HG03139 (cell line): Measurements from ENCODE around the gene FAIM.
"Not testable (repeated sequence)": the region's sequence is repeated elsewhere in the genome, so short reads cannot be mapped to it uniquely, and the experiment has no call there.

Source experiments
- ATAC-seq: cut with Tn5 transposase; IDR thresholded peaks from one replicate; pipeline ENCODE4 v1.9.1; 2021; ENCODE audit not compliant: unreplicated experiment

Gene FAIM, protein sequence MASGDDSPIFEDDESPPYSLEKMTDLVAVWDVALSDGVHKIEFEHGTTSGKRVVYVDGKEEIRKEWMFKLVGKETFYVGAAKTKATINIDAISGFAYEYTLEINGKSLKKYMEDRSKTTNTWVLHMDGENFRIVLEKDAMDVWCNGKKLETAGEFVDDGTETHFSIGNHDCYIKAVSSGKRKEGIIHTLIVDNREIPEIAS

DNA sequence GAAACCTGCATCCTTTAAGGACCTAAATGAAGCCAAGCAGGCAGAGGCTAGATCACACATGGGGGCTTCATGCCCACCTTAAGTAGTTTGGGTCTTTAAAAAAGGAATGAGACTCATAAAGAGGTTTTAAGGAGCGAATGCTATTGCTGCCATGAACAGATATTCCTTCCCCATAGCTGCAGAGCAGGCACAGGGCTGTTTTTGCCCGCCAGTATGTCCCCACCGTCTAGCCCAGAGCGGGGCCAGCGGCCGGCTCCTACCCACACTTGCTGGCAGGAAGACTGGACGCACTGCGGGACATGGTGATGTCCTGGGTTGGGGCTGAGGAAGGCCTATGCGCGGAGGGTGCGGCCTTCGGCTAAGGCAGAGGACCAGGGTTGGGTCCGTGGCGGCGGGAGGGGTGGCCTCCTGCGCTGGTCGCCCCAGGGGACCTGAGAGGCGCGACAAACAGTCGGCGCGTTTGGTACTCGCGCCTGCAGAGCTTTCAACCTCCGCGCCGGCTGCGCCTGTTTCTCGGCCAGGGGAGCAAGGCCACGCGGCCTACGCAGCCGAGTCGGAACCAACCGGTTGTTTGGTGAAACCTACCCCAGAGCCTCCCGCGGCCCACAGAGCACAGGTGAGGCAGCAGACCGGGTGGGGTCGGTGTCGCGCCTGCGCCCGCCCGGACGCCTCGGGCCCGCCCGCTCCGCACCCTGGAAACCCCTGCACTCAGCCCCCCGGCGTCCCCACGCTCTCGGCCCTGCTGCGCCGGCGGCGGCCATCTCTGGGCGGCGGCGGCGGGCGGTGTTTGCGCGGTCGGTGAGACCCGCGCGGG is at the start of gene FAIM:
TSS of gene FAIM (plus strand) at position 450 of the 814 bp plus-strand sequence. CDS start 10,956 bp downstream, outside the sequence.
- peak; percentile 64 for ATAC-seq

DNA sequence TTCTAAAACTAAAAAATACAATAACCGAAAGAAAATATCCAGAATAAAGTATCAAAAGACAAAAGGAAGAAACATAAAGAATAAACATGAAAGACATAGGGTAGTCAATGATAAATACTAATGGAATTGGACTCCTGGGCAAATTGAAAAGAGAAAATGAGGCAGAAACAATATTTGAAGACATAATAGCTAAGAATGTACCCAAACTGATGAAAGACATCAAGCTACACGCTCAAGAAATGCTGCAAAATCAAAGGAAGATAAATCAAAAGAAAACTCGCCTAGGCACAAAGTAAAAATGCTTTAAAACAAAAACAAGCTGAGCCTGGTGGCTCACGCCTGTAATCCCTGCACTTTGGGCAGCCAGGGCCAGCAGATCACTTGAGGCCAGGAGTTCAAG is 49.4 kb upstream of the FAIM start:
- no peak for ATAC-seq

DNA sequence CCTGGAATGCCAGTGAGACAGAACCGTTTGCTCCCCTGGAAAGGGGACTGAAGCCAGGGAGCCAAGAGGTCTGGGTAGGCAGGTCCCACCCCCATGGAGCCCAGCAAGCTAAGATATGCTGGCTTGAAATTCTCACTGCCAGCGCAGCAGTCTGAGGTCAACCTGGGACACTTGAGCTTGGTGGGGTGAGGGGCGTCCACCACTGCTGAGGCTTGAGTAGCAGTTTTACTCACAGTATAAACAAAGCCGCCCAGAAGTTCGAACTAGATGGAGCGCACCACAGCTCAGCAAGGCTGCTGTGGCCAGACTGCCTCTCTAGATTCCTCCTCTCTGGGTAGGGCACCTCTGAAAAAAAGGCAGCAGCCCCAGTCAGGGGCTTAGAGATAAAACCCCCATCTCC is 48.1 kb upstream of the FAIM start:
- no peak for ATAC-seq

DNA sequence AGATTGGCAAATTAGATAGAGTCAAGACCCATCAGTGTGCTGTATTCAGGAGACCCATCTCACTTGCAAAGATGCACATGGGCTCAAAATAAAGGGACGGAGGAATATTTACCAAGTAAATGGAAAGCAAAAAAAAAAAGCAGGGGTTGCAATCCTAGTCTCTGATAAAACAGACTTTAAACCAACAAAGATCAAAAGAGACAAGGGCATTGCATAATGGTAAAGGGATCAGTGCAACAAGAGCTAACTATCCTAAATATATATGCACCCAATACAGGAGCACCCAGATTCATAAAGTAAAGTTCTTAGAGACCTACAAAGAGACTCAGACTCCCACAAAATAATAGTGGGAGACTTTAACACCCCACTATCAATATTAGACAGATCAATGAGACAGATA is 45.7 kb upstream of the FAIM start:
- ATAC-seq, result not testable (repeated sequence)

DNA sequence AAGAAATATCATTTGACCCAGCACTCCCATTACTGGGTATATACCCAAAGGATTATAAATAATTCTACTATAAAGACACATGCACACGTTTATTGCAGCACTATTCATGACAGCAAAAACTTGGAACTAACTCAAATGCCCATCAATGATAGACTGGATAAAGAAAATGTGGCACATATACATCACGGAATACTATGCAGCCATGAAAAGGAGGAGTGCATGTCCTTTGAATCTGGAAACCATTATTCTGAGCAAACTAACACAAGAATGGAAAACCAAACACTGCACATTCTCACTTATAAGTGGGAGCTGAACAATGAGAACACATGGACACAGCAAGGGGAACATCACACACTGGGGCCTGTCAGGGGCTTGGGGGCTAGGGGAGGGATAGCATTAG is 42.3 kb upstream of the FAIM start:
- not testable (repeated sequence) for ATAC-seq

DNA sequence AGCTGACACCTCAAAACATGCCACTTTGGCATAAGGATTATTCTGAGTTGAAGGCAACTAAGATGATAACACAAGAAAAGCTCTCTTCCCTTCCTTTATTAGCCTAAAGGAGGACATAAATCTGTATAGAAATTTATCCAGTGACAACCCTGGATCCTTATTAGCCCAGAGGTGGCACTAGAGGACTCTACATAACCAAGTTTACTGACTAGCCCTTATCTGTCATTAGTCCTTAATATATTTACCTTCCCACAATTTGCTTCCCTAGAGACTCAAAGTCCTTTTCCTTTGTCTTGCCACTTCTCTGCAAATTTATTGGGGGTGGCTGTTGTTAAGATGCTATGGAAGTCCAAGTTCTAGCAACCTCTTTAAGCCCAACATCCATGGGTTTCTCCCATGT is 41.2 kb upstream of the FAIM start:
- no peak for ATAC-seq

DNA sequence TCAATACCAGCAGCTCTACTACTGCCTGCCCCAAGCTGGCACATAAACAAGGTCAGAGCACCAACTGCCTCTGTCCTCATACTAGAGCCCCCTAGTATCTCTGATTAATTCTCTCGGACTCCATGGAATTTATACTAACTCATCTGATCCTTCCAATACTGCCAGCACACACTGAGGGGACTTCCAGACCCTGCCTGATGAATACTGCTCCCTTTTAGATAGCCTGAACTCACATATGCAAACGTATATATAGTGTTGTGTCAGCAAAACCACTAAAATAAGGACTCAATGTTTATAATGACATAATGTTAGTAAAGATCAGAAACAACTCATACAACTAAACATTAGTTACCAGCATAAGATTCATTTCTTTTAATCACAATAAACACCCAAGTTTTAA is 39.5 kb upstream of the FAIM start:
- ATAC-seq, result no peak

DNA sequence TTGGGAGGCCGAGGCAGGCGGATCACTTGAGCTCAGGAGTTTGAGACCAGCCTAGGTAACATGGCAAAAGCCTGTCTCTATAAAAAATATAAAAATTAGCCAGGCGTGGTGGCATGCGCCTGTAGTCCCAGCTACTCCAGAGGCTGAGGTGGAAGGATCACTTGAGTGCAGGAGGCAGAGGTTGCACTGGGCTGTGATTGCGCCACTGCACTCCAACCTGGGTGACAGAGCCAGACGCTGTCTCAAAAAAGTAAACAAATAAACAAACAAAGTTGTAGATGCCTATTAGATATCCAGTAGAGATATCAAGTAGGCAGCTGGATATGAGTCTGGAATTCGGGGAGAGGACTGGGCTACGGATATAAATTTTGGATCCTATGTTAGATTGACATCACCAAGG is 38.9 kb upstream of the FAIM start:
- not testable (repeated sequence) for ATAC-seq

DNA sequence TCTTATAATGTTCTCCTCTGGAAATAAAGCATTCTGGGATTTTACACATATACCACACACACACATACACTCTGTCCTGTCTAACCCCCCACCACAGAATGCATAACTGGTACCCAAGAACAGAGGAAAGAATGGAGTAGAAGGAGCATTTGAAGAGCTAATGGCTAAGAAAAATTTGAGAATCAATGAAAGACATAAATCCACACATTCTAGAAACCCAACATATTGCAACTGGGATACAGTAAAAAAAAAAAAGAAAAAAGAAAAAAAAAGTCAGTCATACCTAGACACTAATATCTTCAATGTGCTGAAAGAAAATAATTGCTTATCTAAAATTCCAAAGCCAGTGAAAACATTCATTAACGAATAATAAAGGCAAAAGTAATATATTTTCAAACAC is 35.4 kb upstream of the FAIM start:
- no peak for ATAC-seq

DNA sequence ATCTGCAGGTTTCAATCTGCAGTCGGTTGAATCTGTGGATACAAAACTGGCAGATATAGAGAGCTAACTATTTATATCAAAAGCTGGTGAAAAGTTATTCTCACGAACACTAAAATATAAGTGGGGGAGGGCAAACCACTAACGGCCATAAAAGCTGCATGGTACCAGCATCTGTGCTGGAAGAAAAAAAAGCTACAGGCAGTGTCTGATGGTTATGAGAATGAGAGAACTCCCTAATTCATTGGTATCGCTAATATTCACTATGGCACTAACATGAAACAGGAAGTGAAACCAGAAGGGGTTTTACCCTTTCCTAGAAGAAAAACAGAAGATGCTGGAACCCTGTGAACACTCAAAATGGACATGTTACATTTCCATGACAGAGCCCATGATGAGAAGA is 30.4 kb upstream of the FAIM start:
- peak; percentile 83 for ATAC-seq

DNA sequence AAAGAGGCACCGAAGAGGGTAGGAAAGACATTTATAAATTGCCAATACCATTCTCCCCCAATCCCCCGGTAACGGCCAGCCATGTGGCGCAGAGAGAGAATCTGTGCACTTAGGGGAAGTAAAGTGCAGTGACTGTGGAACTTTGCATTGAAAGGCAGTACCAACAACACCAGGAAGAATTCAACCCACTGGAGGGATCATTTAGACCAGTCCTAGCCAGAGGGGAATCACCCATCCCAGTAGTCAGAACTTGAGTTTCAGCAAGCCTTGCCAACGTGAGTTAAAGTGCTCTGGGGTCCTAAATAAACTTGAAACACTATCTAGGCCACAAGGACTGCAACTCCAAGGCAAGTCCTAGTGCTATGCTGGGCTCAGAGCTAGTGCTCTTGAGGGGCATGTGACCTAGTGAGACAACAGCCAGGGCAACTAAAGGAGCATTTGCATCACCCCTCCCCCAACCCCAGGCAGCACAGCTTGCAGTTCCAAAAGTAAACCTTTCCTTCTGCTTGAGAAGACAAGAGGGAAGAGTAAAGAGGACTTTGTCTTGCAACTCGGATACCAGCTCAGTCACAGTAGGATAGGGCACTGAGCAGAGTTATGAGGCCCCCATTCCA is 29.5 kb upstream of the FAIM start:
- no peak for ATAC-seq

DNA sequence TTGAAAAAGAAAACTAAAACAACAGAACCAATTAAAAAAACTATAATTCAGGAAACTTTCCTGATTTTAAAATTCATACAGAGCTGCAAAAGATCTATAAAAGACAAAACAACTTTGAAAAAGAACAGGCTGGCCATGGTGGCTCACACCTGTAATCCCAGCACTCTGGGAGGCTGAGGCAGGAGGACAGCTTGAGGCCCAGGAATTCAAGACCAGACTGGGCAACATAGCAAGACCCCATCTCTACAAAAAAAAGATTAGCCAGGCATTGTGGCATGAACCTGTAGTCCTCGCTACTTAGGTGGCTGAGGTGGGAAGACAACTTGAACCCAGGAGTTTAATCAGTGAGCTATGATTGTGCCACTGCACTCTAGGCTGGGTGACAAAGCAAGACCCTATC is 21.2 kb upstream of the FAIM start:
- ATAC-seq, result no peak

DNA sequence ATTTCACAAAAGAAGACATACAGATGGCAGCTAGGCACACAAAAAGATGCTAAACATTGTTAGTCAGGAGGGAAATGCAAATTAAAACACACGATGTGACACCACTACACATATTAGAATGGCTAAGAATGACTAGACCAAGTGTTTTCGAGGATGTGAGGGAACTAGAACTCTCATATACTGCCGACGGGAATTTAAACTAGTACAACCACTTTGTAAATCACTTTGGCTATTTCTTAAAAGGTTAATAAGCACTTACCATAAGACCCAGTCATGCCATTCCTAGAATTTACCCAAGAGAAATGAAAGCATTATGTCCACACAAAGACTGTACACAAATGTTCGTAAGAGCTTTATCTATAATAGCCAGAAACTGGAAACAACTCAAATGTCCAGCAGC is 20.1 kb upstream of the FAIM start:
- ATAC-seq, result no peak

DNA sequence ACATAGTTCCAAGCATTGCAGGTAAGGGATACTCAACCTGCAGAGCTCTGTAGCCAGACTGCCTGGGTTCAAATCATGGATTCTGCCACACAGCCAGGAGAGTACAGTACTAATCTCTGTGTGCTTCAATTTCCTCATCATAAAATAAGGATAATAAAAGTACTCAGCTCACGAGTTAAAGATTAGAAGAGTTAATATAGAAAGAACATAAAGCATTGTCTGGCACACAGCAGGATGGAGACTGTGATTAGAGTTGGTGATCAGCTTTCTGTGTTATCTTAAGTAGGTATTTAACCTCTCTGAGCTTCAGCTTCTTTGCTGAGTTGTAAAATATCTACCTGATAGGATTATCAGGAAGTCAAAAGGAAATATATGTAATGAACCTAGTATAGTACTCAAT is 17.2 kb upstream of the FAIM start:
- ATAC-seq, result no peak

DNA sequence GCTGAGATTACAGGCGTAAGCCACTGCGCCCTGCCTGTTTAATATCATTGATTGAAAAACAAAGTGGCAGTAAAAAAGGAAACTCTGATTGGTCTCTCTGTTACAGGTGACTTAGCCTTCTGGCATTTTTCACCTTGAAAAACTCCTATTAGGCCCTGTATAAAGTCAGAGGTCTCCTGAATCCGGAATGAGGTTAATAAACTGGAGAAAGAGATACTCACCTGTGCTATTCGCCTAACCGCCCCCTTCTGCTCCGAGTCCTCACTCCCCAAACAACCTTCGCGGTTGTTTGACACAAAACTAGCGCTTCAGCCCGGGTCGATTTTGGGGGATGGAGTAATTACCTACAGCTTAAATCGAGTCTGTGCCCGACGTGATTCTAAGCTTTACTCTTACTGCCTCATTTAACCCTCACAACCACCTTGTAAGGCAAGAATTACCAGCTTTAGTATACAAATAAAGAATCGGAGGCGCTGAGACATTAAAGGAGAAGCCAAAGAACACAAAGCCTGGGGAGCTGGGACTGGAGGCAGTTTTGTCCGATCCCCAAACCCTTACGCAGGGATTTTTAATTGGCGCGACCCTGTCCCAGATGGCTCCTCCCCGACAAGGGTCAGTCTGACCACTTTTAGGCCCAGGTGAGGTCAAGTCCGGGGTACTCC is 15.0 kb upstream of the FAIM start:
- no peak for ATAC-seq

DNA sequence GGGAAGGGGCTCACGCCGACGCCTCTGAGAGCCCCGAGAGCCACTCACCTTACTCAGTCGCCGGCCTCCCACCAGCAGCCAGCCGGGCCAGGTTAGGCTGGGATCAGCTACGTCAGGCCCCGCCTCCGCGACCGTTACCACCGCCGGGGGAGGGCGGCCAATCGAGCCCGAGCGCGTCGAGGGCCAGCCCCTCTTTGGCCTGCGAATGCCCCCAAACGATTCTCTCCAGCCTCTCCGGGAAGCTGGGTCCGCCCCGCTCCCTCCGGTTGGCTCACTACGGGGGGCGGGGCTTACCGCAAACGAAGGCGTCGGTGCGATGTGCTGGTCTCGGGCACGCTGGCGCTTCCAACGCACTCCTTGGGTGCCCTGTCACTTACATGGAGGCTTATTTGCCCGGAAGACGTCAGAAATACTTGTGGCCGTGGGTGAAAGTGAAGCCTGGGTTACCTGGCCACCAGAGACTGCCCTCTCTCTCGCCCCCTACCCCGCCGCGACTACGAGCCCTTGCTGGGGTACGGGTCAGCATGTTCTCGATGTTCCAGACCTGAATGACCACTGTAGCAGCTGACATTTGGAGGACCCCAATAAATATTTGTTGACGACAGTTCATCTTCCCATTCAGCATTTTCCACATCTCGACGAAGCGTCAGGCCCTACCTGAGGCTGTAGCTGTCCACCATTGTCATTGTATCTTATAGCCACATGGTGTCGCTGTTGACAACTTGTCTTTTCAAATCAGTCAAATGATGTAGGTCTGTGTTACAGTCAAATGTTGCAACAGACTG is 14.2 kb upstream of the FAIM start, which contains the start of gene CEP70:
TSS of gene CEP70 (minus strand) at position 111 of the 785 bp plus-strand sequence. CDS start 21,333 bp downstream, outside the sequence.
- ATAC-seq, result peak; percentile 87

DNA sequence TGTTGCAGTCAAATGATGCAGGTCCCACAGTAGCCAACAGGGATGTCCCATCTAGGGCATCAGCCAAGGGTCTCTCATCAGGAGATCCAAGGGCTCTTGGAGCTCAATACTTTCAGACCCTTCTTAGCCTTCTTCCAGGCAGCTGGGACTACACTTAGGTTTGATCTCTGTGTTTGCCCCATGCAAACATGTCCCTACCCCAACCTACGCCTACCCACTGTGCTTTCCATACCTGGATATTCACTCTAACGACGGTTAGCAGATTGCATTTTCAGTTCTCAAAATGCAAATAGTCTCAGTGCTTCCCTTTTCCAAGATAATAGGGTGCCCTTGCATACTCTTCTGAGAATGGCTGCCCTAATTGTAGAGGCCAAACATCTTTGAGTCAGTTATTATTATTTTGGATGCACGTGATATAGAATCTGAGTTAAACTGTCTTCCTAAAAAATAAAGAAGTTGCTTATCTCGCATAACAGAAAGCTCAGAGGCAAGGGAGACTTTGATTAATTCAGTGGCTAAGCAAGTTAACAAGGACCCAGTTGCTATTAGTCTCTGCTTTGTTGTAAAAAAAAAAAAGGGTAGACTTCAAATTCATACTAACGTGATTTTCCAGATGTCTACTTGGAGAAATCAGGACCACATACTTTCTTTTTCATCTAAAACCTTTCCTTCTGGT is 13.5 kb upstream of the FAIM start:
- peak; percentile 4 for ATAC-seq

DNA sequence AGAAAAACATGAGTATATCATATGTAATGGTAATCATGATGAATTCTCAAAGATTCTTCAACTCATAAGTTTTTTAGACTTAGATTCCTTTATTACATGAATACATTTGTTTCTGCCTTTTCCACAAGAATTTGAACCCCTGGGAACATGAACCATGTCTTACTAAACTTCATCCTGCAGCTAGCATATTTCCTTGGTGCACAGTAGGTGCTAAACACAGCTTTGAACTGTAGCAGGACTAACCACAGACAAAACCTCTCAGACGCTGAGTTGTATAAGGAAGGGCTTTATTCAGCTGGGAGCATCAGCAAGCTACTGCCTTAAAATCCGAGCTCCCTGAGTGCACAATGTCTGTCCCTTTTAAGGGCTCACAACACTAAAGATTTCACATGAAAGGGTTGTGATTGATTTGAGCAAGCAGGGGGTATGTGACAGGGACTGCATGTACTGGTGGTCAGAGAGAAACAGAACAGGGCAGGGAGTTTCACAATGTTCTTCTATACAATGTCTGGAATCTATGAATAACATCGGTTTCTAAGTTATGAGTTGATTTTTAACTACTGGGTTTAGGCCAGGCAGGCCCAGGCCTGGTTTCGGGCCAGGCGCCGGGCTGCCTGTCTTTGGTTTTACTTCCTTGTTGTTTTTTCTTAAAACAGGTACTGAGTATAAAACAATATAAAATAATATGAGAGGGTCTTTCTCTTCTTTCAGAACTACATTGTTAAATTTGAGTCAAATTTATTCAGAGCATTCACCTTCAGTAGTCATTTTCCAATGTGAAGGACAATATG is 11.2 kb upstream of the FAIM start:
- not testable (repeated sequence) for ATAC-seq

DNA sequence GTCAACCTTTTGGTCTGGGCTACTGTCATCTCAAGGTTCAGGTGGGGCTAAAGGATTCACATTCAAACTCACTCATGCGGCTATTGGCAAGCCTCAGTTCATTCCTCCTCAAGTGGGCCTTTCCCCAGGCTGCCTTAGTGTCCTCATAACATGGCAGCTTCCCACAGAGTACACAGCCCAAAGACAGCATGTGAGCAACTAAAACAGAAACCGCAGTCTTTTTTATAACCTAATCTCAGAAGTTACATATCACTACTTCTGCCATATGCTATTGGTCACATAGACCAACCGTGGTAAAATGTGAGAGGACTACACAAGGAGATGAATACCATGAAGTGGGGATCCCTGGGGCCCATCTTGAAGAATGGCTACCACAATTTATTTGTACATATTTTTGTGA is 10.0 kb upstream of the FAIM start:
- no peak for ATAC-seq
